Activated CD8-positive, alpha-beta T cell treated with anti-CD3 and anti-CD28 coated beads for 36 hours (primary cell): ENCODE results near the gene DUSP9. TPM values are rescaled to one million over a fixed set of nuclear protein-coding genes. Genes with fewer than 3 reads are reported as not detected.

Experiments
- ATAC-seq: fragments of 200-7000 bp; cut with Tn5 transposase; one replicate; pipeline ENCODE4 v1.10.0; 2021; ENCODE audit warnings: mild to moderate bottlenecking, moderate library complexity
- CTCF ChIA-PET: fragments of 350-600 bp; sonication (Branson Sonifier 250); formaldehyde crosslinking; loops from one replicate; lab custom pipeline; 2021; ENCODE audit warnings: antibody characterized with exemption; lab: Charles Lee
- POLR2A ChIA-PET: fragments of 350-600 bp; sonication (Branson Sonifier 250); formaldehyde crosslinking; loops from one replicate; lab custom pipeline; 2021; ENCODE audit warnings: antibody characterized with exemption; lab: Charles Lee
- DNase-seq: peaks from one replicate; pipeline ENCODE4 v3.0.0-alpha.2; 2020
- H3K27ac Mint-ChIP-seq: one replicate; pipeline ENCODE4 v1.8.0; 2021; ENCODE audit warnings: mild to moderate bottlenecking, mixed read lengths
- H3K27me3 Mint-ChIP-seq: one replicate; pipeline ENCODE4 v1.8.0; 2021; ENCODE audit warnings: mixed read lengths
- H3K36me3 Mint-ChIP-seq: one replicate; pipeline ENCODE4 v1.8.0; 2021; ENCODE audit warnings: low read depth, mixed read lengths
- H3K4me1 Mint-ChIP-seq: one replicate; pipeline ENCODE4 v1.8.0; 2021; ENCODE audit warnings: low read depth, mixed read lengths
- H3K4me3 Mint-ChIP-seq: one replicate; pipeline ENCODE4 v1.8.0; 2021; ENCODE audit warnings: mild to moderate bottlenecking, moderate library complexity, mixed read lengths
- H3K9me3 Mint-ChIP-seq: one replicate; pipeline ENCODE4 v1.8.0; 2021; ENCODE audit warnings: mixed read lengths
- intact Hi-C: fragments of 100-400 bp; cut with micrococcal nuclease; formaldehyde crosslinking; loops from one replicate; pipeline ENCODE4 v1.10.0; 2022
- total RNA-seq, 2 experiments: library from RNA; stranded (reverse); gene quantifications; one replicate each; pipeline ENCODE4 v1.2.3, GENCODE V29; 2021
- TF ChIP-seq, protein P1 (sequence below): fragments of 200-600 bp; IDR thresholded peaks from one replicate; pipeline ENCODE4 v1.8.0; 2022; ENCODE audit warnings: antibody characterized with exemption, mild to moderate bottlenecking

The DUSP9 gene
- total RNA-seq, 2 experiments from 2014 or later, result 0.14 TPM; not detected in 1

DNA sequence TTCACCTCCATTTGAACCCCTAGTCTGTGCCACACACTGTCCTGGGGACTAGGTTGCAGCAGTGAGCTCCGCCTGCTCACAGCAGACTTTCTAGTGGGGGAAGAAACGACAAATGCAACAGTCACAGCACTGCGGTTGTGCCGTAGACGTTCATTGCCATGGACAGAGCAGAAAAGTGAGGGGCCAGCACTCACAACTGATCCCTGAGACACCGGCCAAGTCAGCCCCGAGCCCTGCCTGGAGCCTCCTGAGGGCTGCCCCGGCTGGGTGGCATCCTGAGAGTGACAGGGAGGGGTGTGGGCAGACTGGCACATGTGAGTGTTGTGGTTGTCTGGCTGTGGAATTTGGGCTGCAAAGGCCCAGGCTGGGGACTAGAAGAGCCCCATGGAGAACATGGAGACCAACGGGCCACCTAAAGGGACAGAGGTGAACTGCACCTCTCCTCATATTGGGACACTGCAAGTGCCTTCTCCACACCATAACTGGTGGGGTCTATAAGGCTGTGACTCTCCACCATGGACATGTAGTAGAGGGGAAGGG lies 4.6 kb downstream of the DUSP9 start:
- TF ChIP-seq, protein P1, sequence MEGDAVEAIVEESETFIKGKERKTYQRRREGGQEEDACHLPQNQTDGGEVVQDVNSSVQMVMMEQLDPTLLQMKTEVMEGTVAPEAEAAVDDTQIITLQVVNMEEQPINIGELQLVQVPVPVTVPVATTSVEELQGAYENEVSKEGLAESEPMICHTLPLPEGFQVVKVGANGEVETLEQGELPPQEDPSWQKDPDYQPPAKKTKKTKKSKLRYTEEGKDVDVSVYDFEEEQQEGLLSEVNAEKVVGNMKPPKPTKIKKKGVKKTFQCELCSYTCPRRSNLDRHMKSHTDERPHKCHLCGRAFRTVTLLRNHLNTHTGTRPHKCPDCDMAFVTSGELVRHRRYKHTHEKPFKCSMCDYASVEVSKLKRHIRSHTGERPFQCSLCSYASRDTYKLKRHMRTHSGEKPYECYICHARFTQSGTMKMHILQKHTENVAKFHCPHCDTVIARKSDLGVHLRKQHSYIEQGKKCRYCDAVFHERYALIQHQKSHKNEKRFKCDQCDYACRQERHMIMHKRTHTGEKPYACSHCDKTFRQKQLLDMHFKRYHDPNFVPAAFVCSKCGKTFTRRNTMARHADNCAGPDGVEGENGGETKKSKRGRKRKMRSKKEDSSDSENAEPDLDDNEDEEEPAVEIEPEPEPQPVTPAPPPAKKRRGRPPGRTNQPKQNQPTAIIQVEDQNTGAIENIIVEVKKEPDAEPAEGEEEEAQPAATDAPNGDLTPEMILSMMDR, result no peak
- peaks cover 5% of the 10 kb centered on the region for H3K27me3 Mint-ChIP-seq
- H3K9me3 Mint-ChIP-seq, result no peaks in the 10 kb centered on the region
- ChIA-PET POLR2A (no interaction called here), CTCF (interaction anchor here (1.1 to 1.4 kb wide), 2 partner anchors 42 to 112 kb away, joined by 3 read pairs; no protein-coding TSS in a partner anchor)
- intact Hi-C loops, result no loop called here
- ATAC-seq, result no peak
- DNase-seq, result no peak
- H3K36me3 Mint-ChIP-seq, result no peaks in the 10 kb centered on the region
- no peak overlapping the region for H3K27ac Mint-ChIP-seq
- H3K4me1 Mint-ChIP-seq, result peaks cover 2% of the 10 kb centered on the region
- no peak overlapping the region for H3K4me3 Mint-ChIP-seq

DNA sequence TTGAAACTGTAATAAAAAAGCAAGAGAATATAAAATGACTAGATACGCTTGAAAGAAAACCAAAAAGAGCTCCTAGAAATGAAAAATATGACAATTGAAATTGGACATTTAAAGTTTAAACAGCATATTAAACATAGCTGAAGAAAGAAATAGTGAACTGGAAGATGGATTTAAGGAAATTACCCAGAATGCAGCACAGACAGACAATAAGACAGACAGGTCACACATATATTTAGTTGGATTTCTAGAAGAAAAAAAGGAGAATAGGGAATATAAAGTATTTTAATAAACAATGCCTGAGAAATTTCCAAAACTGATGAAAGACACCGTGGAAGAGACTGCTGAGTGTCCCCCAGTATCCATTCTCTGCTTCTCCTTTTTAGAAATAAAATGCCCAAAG lies 6.6 kb downstream of the DUSP9 start:
- TF ChIP-seq, protein P1, result no peak
- ChIA-PET CTCF (interaction anchor here (0.6 to 1.4 kb wide), 4 partner anchors 10 to 182 kb away, joined by 3 to 5 read pairs (median 4); no protein-coding TSS in a partner anchor), POLR2A (interaction anchor here (0.6 kb wide), 1 partner anchor 44 kb away, joined by 3 read pairs; no protein-coding TSS in a partner anchor)
- H3K27ac Mint-ChIP-seq, result no peak overlapping the region
- H3K4me3 Mint-ChIP-seq, result no peak overlapping the region
- DNase-seq, result no peak
- no peaks in the 10 kb centered on the region for H3K4me1 Mint-ChIP-seq
- intact Hi-C loops, result no loop called here
- H3K27me3 Mint-ChIP-seq, result no peaks in the 10 kb centered on the region
- H3K9me3 Mint-ChIP-seq, result no peaks in the 10 kb centered on the region
- no peaks in the 10 kb centered on the region for H3K36me3 Mint-ChIP-seq
- no peak for ATAC-seq

GRCh38 chrX:153657161-153657560 lies 10.2 kb downstream of the DUSP9 start:
- TF ChIP-seq, protein P1, result no peak
- Mint-ChIP-seq H3K4me1 (no peaks in the 10 kb centered on the region), H3K27me3 (no peaks in the 10 kb centered on the region), H3K4me3 (no peak overlapping the region), H3K27ac (no peak overlapping the region), H3K9me3 (no peaks in the 10 kb centered on the region), H3K36me3 (no peaks in the 10 kb centered on the region)
- intact Hi-C loops, result no loop called here
- ATAC-seq (no peak), DNase-seq (no peak)
- POLR2A ChIA-PET, result no interaction called here
- CTCF ChIA-PET, result interaction anchor here (1.1 to 4.6 kb wide), 2 partner anchors 11 to 21 kb away, joined by 3 to 29 read pairs; no protein-coding TSS in a partner anchor

DNA sequence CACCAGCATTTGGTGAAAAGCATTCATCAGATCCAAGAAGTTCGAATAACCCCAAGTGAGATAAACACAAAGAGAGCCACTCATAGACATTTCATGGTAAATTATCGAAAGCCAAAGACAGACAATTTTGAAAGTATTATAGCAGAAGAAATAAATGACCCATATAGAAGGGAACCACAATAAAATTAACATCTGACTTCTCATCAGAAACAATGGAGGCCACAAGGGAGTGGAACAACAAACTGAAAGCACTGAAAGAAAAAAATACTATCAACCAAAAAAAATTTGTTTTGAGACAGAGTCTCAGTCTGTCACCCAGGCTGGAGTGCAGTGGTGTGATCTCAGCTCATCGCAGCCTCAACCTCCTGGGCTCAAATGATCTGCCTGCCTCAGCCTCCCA lies 12.3 kb downstream of the DUSP9 start:
- intact Hi-C loops, result no loop called here
- no peak for ATAC-seq
- no peaks in the 10 kb centered on the region for H3K36me3 Mint-ChIP-seq
- H3K27me3 Mint-ChIP-seq, result peaks cover 2% of the 10 kb centered on the region
- H3K4me3 Mint-ChIP-seq, result no peak overlapping the region
- no peak overlapping the region for H3K27ac Mint-ChIP-seq
- CTCF ChIA-PET, result interaction anchor here (1.3 to 4.6 kb wide), 3 partner anchors 9 to 50 kb away, joined by 3 to 29 read pairs (median 4); no protein-coding TSS in a partner anchor
- TF ChIP-seq, protein P1, result no peak
- H3K9me3 Mint-ChIP-seq, result no peaks in the 10 kb centered on the region
- H3K4me1 Mint-ChIP-seq, result no peaks in the 10 kb centered on the region
- POLR2A ChIA-PET, result no interaction called here
- no peak for DNase-seq

DNA sequence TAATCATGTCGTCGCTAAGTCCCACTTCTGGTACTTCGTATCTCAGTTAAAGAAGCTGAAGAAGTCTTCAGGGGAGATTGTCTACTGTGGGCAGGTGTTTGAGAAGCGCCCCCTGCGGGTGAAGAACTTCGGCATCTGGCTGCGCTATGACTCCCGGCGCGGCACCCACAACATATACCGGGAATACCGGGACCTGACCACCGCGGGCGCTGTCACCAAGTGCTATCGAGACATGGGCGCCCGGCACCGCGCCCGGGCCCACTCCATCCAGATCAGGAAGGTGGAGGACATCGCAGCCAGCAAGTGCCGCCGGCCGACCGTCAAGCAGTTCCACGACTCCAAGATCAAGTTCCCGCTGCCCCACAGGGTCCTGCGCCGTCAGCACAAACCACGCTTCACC lies 15.3 kb downstream of the DUSP9 start:
- ChIA-PET POLR2A (no interaction called here), CTCF (interaction anchor here (0.9 to 5.0 kb wide), 12 partner anchors 12 to 123 kb away, joined by 3 to 21 read pairs (median 5); partner anchors contain the start of gene DUSP9)
- peak; percentile 71 for DNase-seq
- no peaks in the 10 kb centered on the region for H3K36me3 Mint-ChIP-seq
- H3K27ac Mint-ChIP-seq, result no peak overlapping the region
- no peaks in the 10 kb centered on the region for H3K9me3 Mint-ChIP-seq
- peak overlapping the region; percentile 47 for H3K4me3 Mint-ChIP-seq
- TF ChIP-seq, protein P1, result peak; percentile 43
- intact Hi-C loops, result loop anchor here (2.0 to 10.0 kb wide), 2 partner anchors 25 to 57 kb away; no protein-coding TSS in a partner anchor
- H3K27me3 Mint-ChIP-seq, result peaks cover 10% of the 10 kb centered on the region
- H3K4me1 Mint-ChIP-seq, result no peaks in the 10 kb centered on the region
- no peak for ATAC-seq
